Esophagus squamous epithelium (tissue), 5 donors: ENCODE data around the gene USB1. TPM values are rescaled to one million over a fixed set of nuclear protein-coding genes. Genes with fewer than 3 reads are reported as not detected.

Experiments
- DNase-seq: peaks from one replicate; lab custom pipeline; 2025; lab: John Stamatoyannopoulos, UW
- H3K27ac ChIP-seq, 4 donors: fragments of 200-600 bp; sonication (generic); one replicate each; pipeline ENCODE4 v1.5.1; 2016 to 2019; ENCODE audit warnings: mild to moderate bottlenecking in 1 of 4
- H3K27me3 ChIP-seq, 4 donors: fragments of 200-600 bp; sonication (generic); 1 replicate in 3 of 4; 2 replicates in 1 of 4; pipeline versions ENCODE4 v1.5.1 to v1.6.0; 2017 to 2021; ENCODE audit warnings: antibody characterized with exemption in 1 of 4
- H3K36me3 ChIP-seq, 3 donors: fragments of 200-600 bp; sonication (generic); one replicate each; pipeline ENCODE4 v1.5.1; 2016 to 2019
- H3K4me1 ChIP-seq, 3 donors: fragments of 200-600 bp; sonication (generic); one replicate each; pipeline ENCODE4 v1.5.1; 2017 to 2019
- H3K4me3 ChIP-seq, 4 donors: fragments of 200-600 bp; sonication (generic); 1 replicate in 3 of 4; 2 replicates in 1 of 4; pipeline ENCODE4 v1.5.1; 2016 to 2019; ENCODE audit warnings: mild to moderate bottlenecking in 2 of 4, moderate library complexity in 1 of 4
- H3K9me3 ChIP-seq, 3 donors: fragments of 200-600 bp; sonication (generic); one replicate each; pipeline ENCODE4 v1.5.1; 2016 to 2019
- POLR2A ChIP-seq, 4 donors: fragments of 450-650 bp; IDR thresholded peaks; one replicate each; pipeline ENCODE4 v1.6.1; 2017; ENCODE audit warnings: antibody characterized with exemption in 4 of 4, mild to moderate bottlenecking in 4 of 4, moderate library complexity in 3 of 4
- WGBS, 2 donors: methylation state at CpG; one replicate each; pipeline ENCODE4 v1.1.5; 2018; 5-methylcytosine and 5-hydroxymethylcytosine counted together
- intact Hi-C: fragments of 100-400 bp; cut with DNase I; formaldehyde crosslinking; loops from one replicate; pipeline ENCODE4 v1.15.0; 2022
- total RNA-seq, 4 donors: library from RNA; depleted of rRNA; stranded (reverse); fragments of >200 nt; gene quantifications; one replicate each; pipeline ENCODE4 v1.1.0, GENCODE V29; 2016
- TF ChIP-seq, protein P1 (sequence below), 6 experiments: fragments of 450-650 bp in 4 of 6; fragments of 200-600 bp in 2 of 6; sonication (generic) in 2 of 6; IDR thresholded peaks; one replicate each; pipeline ENCODE4 v1.5.1; 2016 to 2019; ENCODE audit warnings: antibody characterized with exemption in 6 of 6, mild to moderate bottlenecking in 4 of 6, moderate library complexity in 4 of 6
- donor health status: DM: yes; HTN: yes; CAD: no.

The USB1 gene
- total RNA-seq, 4 donors from 2014 or later: 11.2 to 23.9 (median 18.6) TPM

DNA sequence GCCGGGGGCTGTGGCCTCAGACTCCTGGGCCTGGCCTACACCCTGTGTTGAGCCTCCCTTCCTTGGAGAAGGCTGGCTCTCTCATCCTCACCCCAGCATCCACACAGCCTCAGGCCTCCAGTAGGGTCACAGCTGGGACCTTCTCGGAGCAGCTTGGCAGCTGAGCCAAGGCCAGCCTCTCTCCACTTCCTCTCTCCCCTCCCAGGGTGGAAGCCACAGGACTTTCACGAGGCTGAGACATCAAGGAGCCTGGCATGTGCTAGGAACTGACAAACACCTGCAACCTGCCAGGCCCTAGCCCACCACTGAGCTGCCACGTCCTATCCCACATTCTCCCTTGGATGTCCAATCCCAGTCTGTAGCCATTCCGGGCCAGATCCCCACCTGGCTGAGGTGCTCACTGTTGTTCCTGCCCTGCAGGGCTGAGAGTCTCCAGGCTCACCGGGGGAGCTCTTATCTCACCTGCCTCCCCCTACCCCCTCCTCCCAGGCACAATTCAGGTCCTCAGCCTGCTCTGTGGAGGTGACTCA, 27.4 kb downstream of the USB1 start:
- Histone ChIP-seq H3K4me3 (no peak overlapping the region), H3K27ac (no peak overlapping the region), H3K4me1 (peaks cover 20 to 86% (median 34%) of the 10 kb centered on the region in 3 donors), H3K36me3 (no peaks in the 10 kb centered on the region), H3K9me3 (no peaks in the 10 kb centered on the region), H3K27me3 (peaks cover 0 to 24% (median 0%) of the 10 kb centered on the region in 4 donors)
- intact Hi-C loops: no loop called here
- DNase-seq: no peak
- 58 to 90% methylated on average over 2 to 6 of the region's 6 CpGs for WGBS, 2 donors
- no peak for TF ChIP-seq POLR2A (IDR thresholded peaks at IDR 0.05)
- TF ChIP-seq, protein P1, sequence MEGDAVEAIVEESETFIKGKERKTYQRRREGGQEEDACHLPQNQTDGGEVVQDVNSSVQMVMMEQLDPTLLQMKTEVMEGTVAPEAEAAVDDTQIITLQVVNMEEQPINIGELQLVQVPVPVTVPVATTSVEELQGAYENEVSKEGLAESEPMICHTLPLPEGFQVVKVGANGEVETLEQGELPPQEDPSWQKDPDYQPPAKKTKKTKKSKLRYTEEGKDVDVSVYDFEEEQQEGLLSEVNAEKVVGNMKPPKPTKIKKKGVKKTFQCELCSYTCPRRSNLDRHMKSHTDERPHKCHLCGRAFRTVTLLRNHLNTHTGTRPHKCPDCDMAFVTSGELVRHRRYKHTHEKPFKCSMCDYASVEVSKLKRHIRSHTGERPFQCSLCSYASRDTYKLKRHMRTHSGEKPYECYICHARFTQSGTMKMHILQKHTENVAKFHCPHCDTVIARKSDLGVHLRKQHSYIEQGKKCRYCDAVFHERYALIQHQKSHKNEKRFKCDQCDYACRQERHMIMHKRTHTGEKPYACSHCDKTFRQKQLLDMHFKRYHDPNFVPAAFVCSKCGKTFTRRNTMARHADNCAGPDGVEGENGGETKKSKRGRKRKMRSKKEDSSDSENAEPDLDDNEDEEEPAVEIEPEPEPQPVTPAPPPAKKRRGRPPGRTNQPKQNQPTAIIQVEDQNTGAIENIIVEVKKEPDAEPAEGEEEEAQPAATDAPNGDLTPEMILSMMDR (IDR thresholded peaks at IDR 0.05): no peak

- 85 to 100% methylated on average over 1 to 2 of the region's 2 CpGs for WGBS, 2 donors
- intact Hi-C loops: no loop called here
- DNase-seq: no peak
- Histone ChIP-seq H3K4me3 (no peak overlapping the region), H3K27me3 (peaks cover 0 to 20% (median 0%) of the 10 kb centered on the region in 4 donors), H3K36me3 (no peaks in the 10 kb centered on the region), H3K9me3 (no peaks in the 10 kb centered on the region), H3K4me1 (peaks cover 19 to 78% (median 33%) of the 10 kb centered on the region in 3 donors), H3K27ac (no peak overlapping the region)
- TF ChIP-seq POLR2A (IDR thresholded peaks at IDR 0.05): no peak
- TF ChIP-seq, protein P1 (IDR thresholded peaks at IDR 0.05): no peak
Observed at GRCh38 chr16:58029410-58029809, 28.2 kb downstream of the USB1 start.

- Histone ChIP-seq H3K36me3 (no peaks in the 10 kb centered on the region), H3K4me1 (peaks cover 13 to 69% (median 24%) of the 10 kb centered on the region in 3 donors), H3K9me3 (no peaks in the 10 kb centered on the region), H3K27ac (no peak overlapping the region), H3K4me3 (no peak overlapping the region), H3K27me3 (peaks cover 0 to 16% (median 0%) of the 10 kb centered on the region in 4 donors)
- no peak for TF ChIP-seq POLR2A (IDR thresholded peaks at IDR 0.05)
- TF ChIP-seq, protein P1 (IDR thresholded peaks at IDR 0.05): no peak
- intact Hi-C loops: no loop called here
- WGBS, 2 donors: 69 to 80% methylated on average over 3 of the region's 11 CpGs
- no peak for DNase-seq
Observed at GRCh38 chr16:58030136-58030840, 29.1 kb downstream of the USB1 start.

- Histone ChIP-seq H3K27ac (peak overlapping the region in 2 of 4 donors; percentile 14 to 28), H3K4me3 (no peak overlapping the region), H3K9me3 (no peaks in the 10 kb centered on the region), H3K27me3 (peaks cover 0 to 16% (median 0%) of the 10 kb centered on the region in 4 donors), H3K36me3 (no peaks in the 10 kb centered on the region), H3K4me1 (peaks cover 12 to 70% (median 20%) of the 10 kb centered on the region in 3 donors)
- no peak for DNase-seq
- no peak for TF ChIP-seq POLR2A (IDR thresholded peaks at IDR 0.05)
- TF ChIP-seq, protein P1 (IDR thresholded peaks at IDR 0.05): no peak
- intact Hi-C loops: no loop called here
- WGBS, 2 donors: 21 to 65% methylated on average over 4 to 9 of the region's 14 CpGs
Observed at GRCh38 chr16:58031016-58031800, 30.0 kb downstream of the USB1 start.
